ENCODE measurements around the gene SV2C.

DNA sequence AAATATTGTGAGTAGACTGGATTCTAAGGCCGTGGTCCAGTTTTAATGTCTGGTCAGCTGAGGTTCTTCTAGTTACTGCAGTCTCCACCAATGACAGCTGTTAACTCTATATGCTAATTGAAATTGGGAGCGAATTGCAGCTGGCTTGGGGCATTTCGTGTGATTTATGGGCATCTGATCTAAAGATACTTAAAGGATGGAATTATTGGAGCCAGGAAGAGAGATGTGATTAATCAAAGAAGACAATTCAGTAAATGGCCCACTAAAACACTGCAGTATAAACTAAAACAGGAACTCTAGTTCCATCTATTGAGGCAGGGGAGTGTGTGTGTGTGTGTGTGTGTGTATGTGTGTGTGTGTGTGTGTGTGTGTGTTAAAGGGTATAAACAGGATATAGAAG, 162.4 kb downstream of the SV2C start:
- TF ChIP-seq, protein P1, sequence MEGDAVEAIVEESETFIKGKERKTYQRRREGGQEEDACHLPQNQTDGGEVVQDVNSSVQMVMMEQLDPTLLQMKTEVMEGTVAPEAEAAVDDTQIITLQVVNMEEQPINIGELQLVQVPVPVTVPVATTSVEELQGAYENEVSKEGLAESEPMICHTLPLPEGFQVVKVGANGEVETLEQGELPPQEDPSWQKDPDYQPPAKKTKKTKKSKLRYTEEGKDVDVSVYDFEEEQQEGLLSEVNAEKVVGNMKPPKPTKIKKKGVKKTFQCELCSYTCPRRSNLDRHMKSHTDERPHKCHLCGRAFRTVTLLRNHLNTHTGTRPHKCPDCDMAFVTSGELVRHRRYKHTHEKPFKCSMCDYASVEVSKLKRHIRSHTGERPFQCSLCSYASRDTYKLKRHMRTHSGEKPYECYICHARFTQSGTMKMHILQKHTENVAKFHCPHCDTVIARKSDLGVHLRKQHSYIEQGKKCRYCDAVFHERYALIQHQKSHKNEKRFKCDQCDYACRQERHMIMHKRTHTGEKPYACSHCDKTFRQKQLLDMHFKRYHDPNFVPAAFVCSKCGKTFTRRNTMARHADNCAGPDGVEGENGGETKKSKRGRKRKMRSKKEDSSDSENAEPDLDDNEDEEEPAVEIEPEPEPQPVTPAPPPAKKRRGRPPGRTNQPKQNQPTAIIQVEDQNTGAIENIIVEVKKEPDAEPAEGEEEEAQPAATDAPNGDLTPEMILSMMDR (IDR thresholded peaks at IDR 0.05 in 2 of 3, conservative IDR thresholded peaks at IDR 0.05 in 1 of 3; ENCODE audit: borderline replicate concordance in 1 of 3, insufficient read depth in 1 of 3, low read depth in 2 of 3, low read length in 2 of 3): no peak
- no peak for TF ChIP-seq POLR2A (IDR thresholded peaks at IDR 0.05; ENCODE audit: borderline replicate concordance, extremely low read depth, insufficient read depth, insufficient read length)
- no peak for TF ChIP-seq EZH2 (IDR thresholded peaks at IDR 0.05)
- TF ChIP-seq EZH2phosphoT487 (IDR thresholded peaks at IDR 0.05; ENCODE audit: borderline replicate concordance): no peak
- TF ChIP-seq, protein P2, sequence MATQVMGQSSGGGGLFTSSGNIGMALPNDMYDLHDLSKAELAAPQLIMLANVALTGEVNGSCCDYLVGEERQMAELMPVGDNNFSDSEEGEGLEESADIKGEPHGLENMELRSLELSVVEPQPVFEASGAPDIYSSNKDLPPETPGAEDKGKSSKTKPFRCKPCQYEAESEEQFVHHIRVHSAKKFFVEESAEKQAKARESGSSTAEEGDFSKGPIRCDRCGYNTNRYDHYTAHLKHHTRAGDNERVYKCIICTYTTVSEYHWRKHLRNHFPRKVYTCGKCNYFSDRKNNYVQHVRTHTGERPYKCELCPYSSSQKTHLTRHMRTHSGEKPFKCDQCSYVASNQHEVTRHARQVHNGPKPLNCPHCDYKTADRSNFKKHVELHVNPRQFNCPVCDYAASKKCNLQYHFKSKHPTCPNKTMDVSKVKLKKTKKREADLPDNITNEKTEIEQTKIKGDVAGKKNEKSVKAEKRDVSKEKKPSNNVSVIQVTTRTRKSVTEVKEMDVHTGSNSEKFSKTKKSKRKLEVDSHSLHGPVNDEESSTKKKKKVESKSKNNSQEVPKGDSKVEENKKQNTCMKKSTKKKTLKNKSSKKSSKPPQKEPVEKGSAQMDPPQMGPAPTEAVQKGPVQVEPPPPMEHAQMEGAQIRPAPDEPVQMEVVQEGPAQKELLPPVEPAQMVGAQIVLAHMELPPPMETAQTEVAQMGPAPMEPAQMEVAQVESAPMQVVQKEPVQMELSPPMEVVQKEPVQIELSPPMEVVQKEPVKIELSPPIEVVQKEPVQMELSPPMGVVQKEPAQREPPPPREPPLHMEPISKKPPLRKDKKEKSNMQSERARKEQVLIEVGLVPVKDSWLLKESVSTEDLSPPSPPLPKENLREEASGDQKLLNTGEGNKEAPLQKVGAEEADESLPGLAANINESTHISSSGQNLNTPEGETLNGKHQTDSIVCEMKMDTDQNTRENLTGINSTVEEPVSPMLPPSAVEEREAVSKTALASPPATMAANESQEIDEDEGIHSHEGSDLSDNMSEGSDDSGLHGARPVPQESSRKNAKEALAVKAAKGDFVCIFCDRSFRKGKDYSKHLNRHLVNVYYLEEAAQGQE (IDR thresholded peaks at IDR 0.05; ENCODE audit: low read depth): no peak

Measured in HCT116 (cell line).